PFSK-1 (cell line): ENCODE measurements around the gene DOK1.

ENCODE experiments used
- FOXP2 ChIP-seq: optimal IDR thresholded peaks from 2 replicates; pipeline ENCODE3; 2011; ENCODE audit warnings: borderline replicate concordance, control low read depth, inconsistent platforms; ENCODE audit not compliant: insufficient read depth; ENCODE audit errors: extremely low read length, extremely low read depth
- POLR2AphosphoS5 ChIP-seq: IDR thresholded peaks from 2 replicates; pipeline ENCODE4 v1.6.1; 2012; ENCODE audit warnings: low read depth, mild to moderate bottlenecking, control low read depth, low read length, moderate library complexity
- REST ChIP-seq, 2 experiments: IDR thresholded peaks; 2 replicates each; pipeline versions ENCODE4 v1.6.1 to v1.8.0; 2011 to 2012; ENCODE audit warnings: low read depth in 2 of 2, low read length in 2 of 2, control low read depth in 1 of 2, inconsistent platforms in 1 of 2, mild to moderate bottlenecking in 1 of 2, moderate library complexity in 1 of 2; ENCODE audit not compliant: insufficient read depth in 1 of 2
- SIN3A ChIP-seq: IDR thresholded peaks from 2 replicates; pipeline ENCODE4 v1.6.1; 2012; ENCODE audit warnings: mild to moderate bottlenecking, low read length, moderate library complexity, borderline replicate concordance; ENCODE audit not compliant: insufficient read depth
- TAF1 ChIP-seq: IDR thresholded peaks from 2 replicates; pipeline ENCODE4 v1.6.1; 2012; ENCODE audit warnings: low read length, control low read depth, borderline replicate concordance; ENCODE audit not compliant: insufficient read depth

GRCh38 chr2:74524005-74524404 is 30.5 kb upstream of the DOK1 start:
- no peak for TF ChIP-seq REST (IDR thresholded peaks at IDR 0.05; ENCODE audit: insufficient read depth in 1 of 2, low read depth in 2 of 2, low read length in 2 of 2)
- TF ChIP-seq POLR2AphosphoS5, result no peak
- TF ChIP-seq FOXP2, result no peak
- TF ChIP-seq SIN3A, result no peak
- no peak for TF ChIP-seq TAF1
